Stimulated activated CD8-positive, alpha-beta memory T cell treated with anti-CD3 and anti-CD28 coated beads, Interleukin-7, amount 100 ng/mL, for 48 hours (primary cell): Measurements from ENCODE around the gene DBNL.

Experiments used
- DNase-seq, 2 donors: peaks; one replicate each; pipeline ENCODE4 v3.0.0-alpha.2; 2020; ENCODE audit warnings: low read depth in 1 of 2; ENCODE audit errors: extremely low read depth in 1 of 2

The DBNL gene

GRCh38 chr7:44075296-44076075 is 31.0 kb downstream of the DBNL start:
- no peak for DNase-seq

- DNase-seq: no peak
These were observed 31.8 kb downstream of the DBNL start for GRCh38 chr7:44076101-44076895.

GRCh38 chr7:44077061-44077460 is 32.6 kb downstream of the DBNL start:
- DNase-seq: no peak

GRCh38 chr7:44077681-44078091 is 33.2 kb downstream of the DBNL start:
- DNase-seq: no peak

GRCh38 chr7:44078521-44078920 is 34.0 kb downstream of the DBNL start:
- DNase-seq: no peak

- no peak for DNase-seq
These were observed 35.0 kb downstream of the DBNL start for GRCh38 chr7:44079331-44080021.

GRCh38 chr7:44080118-44080517 is 35.6 kb downstream of the DBNL start:
- no peak for DNase-seq

GRCh38 chr7:44080686-44081265 is 36.3 kb downstream of the DBNL start:
- DNase-seq: no peak

GRCh38 chr7:44081266-44081748 is 36.8 kb downstream of the DBNL start:
- DNase-seq: no peak

GRCh38 chr7:44082541-44083207 is 38.2 kb downstream of the DBNL start:
- DNase-seq: peak; percentile 97 to 98

GRCh38 chr7:44083796-44084195 is 39.3 kb downstream of the DBNL start:
- DNase-seq: no peak

- no peak for DNase-seq
These were observed 40.2 kb downstream of the DBNL start for GRCh38 chr7:44084701-44085100.

GRCh38 chr7:44085546-44085945 is 41.0 kb downstream of the DBNL start:
- DNase-seq: no peak

GRCh38 chr7:44086627-44087026 is 42.1 kb downstream of the DBNL start:
- no peak for DNase-seq

GRCh38 chr7:44087911-44088838 is 43.7 kb downstream of the DBNL start:
- no peak for DNase-seq

GRCh38 chr7:44093102-44093641 is 48.7 kb downstream of the DBNL start:
- no peak for DNase-seq

- no peak for DNase-seq
These were observed 49.9 kb downstream of the DBNL start for GRCh38 chr7:44094365-44094764.

GRCh38 chr7:44094883-44095592 is 50.5 kb downstream of the DBNL start:
- no peak for DNase-seq

GRCh38 chr7:44095781-44096180 is 51.3 kb downstream of the DBNL start:
- no peak for DNase-seq
